IPS-18c (cell line): ENCODE data around the gene NELFA.

Experiments
- H3K4me3 ChIP-seq: 2 replicates; pipeline ENCODE4 v1.7.0; 2013; ENCODE audit warnings: low read depth, mild to moderate bottlenecking, low read length, moderate library complexity; ENCODE audit not compliant: insufficient read depth
- H3K9me3 ChIP-seq: one replicate; pipeline ENCODE4 v1.6.1; 2013; ENCODE audit warnings: mild to moderate bottlenecking, low read length, moderate library complexity; ENCODE audit not compliant: control insufficient read depth, insufficient read depth

Gene NELFA

DNA sequence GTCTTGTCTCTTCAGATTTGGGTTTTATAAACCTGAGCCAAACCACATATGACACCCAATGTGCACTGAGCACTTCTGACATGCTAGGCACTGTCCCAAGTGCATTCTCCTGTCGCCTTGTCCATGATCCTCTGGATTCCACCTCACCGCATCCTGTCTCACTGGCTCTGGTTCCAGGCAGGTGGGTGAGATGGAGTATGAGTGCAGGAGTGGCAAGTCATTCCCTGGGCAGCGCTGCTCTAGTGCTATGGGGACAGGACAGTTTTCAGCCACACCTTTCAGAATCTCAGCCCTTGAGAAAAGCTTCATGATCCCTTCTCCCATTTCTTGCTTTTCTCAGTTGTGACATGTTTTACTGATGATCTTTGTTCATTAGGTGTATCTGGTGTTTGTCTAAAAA is 71.2 kb downstream of the NELFA start:
- Histone ChIP-seq H3K9me3 (no peaks in the 10 kb centered on the region), H3K4me3 (no peak overlapping the region)

DNA sequence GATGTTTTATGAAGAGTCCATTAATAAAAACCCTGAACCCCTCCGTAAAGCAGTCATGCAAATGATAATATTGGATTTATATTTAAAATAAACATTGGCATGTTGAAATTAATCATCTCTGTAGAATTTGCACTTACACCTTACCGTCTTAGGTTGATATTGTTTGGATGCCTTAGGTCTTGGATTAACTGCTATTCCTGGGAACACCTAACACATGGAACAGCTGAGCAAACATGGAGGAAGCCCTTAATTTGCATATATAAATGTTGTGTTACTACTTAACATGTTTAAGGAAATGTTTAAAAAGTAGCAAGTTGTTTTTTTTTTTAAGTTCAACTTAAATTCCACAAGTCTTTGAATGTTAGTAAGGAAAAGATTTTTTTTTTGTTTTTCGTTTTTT is 75.1 kb downstream of the NELFA start:
- Histone ChIP-seq H3K9me3 (no peaks in the 10 kb centered on the region), H3K4me3 (no peak overlapping the region)

DNA sequence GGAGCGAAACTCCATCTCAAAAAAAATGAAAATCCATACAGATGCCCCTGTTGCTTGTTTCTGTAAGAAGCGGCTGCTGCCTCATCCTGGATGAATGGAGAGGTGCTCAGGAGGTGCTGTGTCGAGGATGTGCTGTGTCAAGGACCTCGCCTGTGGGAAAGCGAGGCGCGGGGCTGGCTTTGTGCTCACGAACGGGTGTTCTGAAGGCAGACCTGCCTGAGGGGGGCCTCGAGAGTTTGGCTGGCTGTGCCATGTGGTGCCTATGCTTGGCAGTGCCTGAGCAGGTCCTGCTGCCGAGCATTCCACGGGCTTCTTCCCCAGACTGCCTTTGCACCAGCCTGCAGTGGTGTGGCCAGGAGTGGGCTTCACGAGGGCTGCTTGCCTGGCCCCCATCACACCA is 76.0 kb downstream of the NELFA start:
- no peaks in the 10 kb centered on the region for H3K9me3 ChIP-seq
- no peak overlapping the region for H3K4me3 ChIP-seq
